A172 (cell line): ENCODE measurements around the gene KRTAP5-6. TPM values are rescaled to one million over a fixed set of nuclear protein-coding genes. Genes with fewer than 3 reads are reported as not detected.
"Not testable (repeated sequence)": the region's sequence is repeated elsewhere in the genome, so short reads cannot be mapped to it uniquely, and the experiment has no call there.

ENCODE experiments used
- DNase-seq: peaks from one replicate; pipeline ENCODE4 v3.0.0-alpha.2; 2015; ENCODE audit warnings: low spot score
- total RNA-seq: library from RNA; depleted of rRNA; stranded (reverse); fragments of >200 nt; shearing (Covaris generic); gene quantifications from 2 replicates; pipeline ENCODE4 v1.2.3, GENCODE V29; 2014

KRTAP5-6 gene
- total RNA-seq, 1 experiment from 2014 or later: not detected

- not testable (repeated sequence) for DNase-seq
These were observed 13.0 kb upstream of the KRTAP5-6 start for GRCh38 chr11:1683904-1684572.

- not testable (repeated sequence) for DNase-seq
These were observed 11.8 kb upstream of the KRTAP5-6 start for GRCh38 chr11:1684886-1685874.

GRCh38 chr11:1686220-1686619 is 10.8 kb upstream of the KRTAP5-6 start:
- DNase-seq: not testable (repeated sequence)

GRCh38 chr11:1688336-1688947 is 8.6 kb upstream of the KRTAP5-6 start:
- DNase-seq: not testable (repeated sequence)

GRCh38 chr11:1689250-1690166 is 7.5 kb upstream of the KRTAP5-6 start:
- not testable (repeated sequence) for DNase-seq

GRCh38 chr11:1690167-1691025 is 6.6 kb upstream of the KRTAP5-6 start:
- DNase-seq: no peak

- no peak for DNase-seq
These were observed 5.7 kb upstream of the KRTAP5-6 start for GRCh38 chr11:1691026-1691877.

- DNase-seq: no peak
These were observed 4.9 kb upstream of the KRTAP5-6 start for GRCh38 chr11:1691878-1692707.

GRCh38 chr11:1692708-1693326 is 4.2 kb upstream of the KRTAP5-6 start:
- no peak for DNase-seq

- DNase-seq: peak; percentile 51
These were observed 3.5 kb upstream of the KRTAP5-6 start for GRCh38 chr11:1693327-1694063.

- DNase-seq: peak; percentile 74
These were observed 2.7 kb upstream of the KRTAP5-6 start for GRCh38 chr11:1694064-1694845.

- no peak for DNase-seq
These were observed 2.0 kb upstream of the KRTAP5-6 start for GRCh38 chr11:1694846-1695547.

GRCh38 chr11:1695548-1696108 is 1.4 kb upstream of the KRTAP5-6 start:
- no peak for DNase-seq

- DNase-seq: no peak
These were observed 2.8 kb downstream of the KRTAP5-6 start for GRCh38 chr11:1699771-1700170.

GRCh38 chr11:1701091-1701807 is 4.3 kb downstream of the KRTAP5-6 start:
- DNase-seq: no peak
